T-helper 2 cell treated with Interferon-gamma antibody and Interleukin-4, amounts not matched to agents 100 ng/mL and 5 ng/mL, for 36 hours (primary cell): Measurements from ENCODE around the gene ZNF208. TPM values are rescaled to one million over a fixed set of nuclear protein-coding genes. Genes with fewer than 3 reads are reported as not detected.
"Not testable (repeated sequence)": the region's sequence is repeated elsewhere in the genome, so short reads cannot be mapped to it uniquely, and the experiment has no call there.

ENCODE experiments used
- intact Hi-C: fragments of 100-400 bp; cut with micrococcal nuclease; formaldehyde crosslinking; loops from one replicate; pipeline ENCODE4 v1.15.1; 2023
- total RNA-seq: library from RNA; stranded (reverse); gene quantifications from 2 replicates; pipeline ENCODE4 v1.2.3, GENCODE V29; 2022

Gene ZNF208
- total RNA-seq, 1 donor from 2014 or later, result 0.05 TPM

DNA sequence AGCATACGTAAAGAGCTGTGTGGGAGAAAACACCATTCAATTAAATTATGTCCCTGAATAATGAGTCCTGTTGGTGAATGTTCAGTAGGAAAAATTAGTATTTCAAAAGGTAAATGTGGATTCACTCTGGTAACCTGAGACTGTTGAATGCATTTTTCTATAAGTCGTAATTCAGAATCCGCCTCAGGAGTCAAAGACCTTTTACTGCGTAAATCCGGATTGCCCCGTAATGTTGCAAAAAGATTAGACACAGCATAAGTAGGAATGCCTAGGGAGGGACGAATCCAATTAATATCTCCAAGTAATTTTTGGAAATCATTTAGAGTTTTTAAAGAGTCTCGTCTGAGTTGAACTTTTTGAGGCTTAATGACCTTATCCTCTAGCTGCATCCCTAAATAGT is 126.0 kb downstream of the ZNF208 start:
- intact Hi-C loops, result not testable (repeated sequence)

DNA sequence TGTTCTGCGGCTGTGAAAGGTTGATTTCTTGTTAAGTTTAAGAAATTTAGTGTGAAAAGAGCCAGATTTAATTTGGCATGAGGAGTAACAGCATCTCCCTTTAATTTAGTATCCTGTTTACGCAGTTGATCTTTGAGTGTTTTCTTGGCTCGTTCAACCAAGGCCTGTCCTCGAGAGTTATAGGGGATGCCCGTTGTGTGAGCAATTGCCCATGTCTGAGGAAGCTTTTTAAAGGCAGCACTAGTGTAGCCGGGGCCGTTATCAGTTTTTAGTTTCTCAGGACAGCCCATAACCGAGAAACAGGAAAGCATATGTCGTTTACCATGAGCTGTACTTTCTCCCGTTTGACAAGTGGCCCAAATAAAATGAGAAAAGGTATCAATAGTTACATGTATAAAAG is 127.2 kb downstream of the ZNF208 start:
- intact Hi-C loops, result no loop called here

Other genes with a start within 250 kb of the ZNF208 start
- gene ZNF100, start 243.4 kb downstream of the ZNF208 start, total RNA-seq, result 22.3 and 22.4 TPM in 2 replicates
- 26.7 and 27.7 TPM in 2 replicates for gene ZNF43, start 174.8 kb downstream of the ZNF208 start, total RNA-seq
- gene ZNF257, start 41.5 kb upstream of the ZNF208 start, total RNA-seq, result 4.4 and 7.0 TPM in 2 replicates
- not detected in 2 replicates for gene ZNF676, start 186.0 kb upstream of the ZNF208 start, total RNA-seq